ENCODE results near the gene MBNL2.

MBNL2 gene

GRCh38 chr13:97272526-97272925 is 50.4 kb downstream of the MBNL2 start:
- Histone ChIP-seq H3K27ac (ENCODE audit: low read length) (no peak overlapping the region), H3K27me3 (replicated peaks; ENCODE audit: insufficient read depth, low read length) (no peaks in the 10 kb centered on the region), H3K9ac (ENCODE audit: low read length) (no peak overlapping the region), H3K79me2 (ENCODE audit: low read length) (peaks cover 76% of the 10 kb centered on the region), H3K4me1 (ENCODE audit: low read length) (no peaks in the 10 kb centered on the region), H3K9me3 (replicated peaks; ENCODE audit: insufficient read depth, low read length) (no peaks in the 10 kb centered on the region), H3F3A (ENCODE audit: insufficient read depth, low read length) (no peaks in the 10 kb centered on the region), H4K20me1 (ENCODE audit: insufficient read depth, low read length) (no peaks in the 10 kb centered on the region), H3K4me3 (ENCODE audit: low read length) (no peak overlapping the region), H3K36me3 (replicated peaks; ENCODE audit: insufficient read depth, low read length) (peaks cover 4% of the 10 kb centered on the region), H2AFZ (ENCODE audit: low read length) (no peak overlapping the region), H3K9me2 (replicated peaks; ENCODE audit: insufficient read depth, low read length) (no peaks in the 10 kb centered on the region), H3K4me2 (ENCODE audit: low read depth, low read length) (no peak overlapping the region)
- no peak for DNase-seq
- no peak for TF ChIP-seq EZH2phosphoT487 (IDR thresholded peaks at IDR 0.05; ENCODE audit: low read length)
- no peak for TF ChIP-seq CTCF (IDR thresholded peaks at IDR 0.05; ENCODE audit: low read length)
- TF ChIP-seq EZH2 (optimal IDR thresholded peaks at IDR 0.05; ENCODE audit: low read depth, low read length), result no peak

- Histone ChIP-seq H3K4me3 (ENCODE audit: low read length) (no peak overlapping the region), H3K27ac (ENCODE audit: low read length) (no peak overlapping the region), H4K20me1 (ENCODE audit: insufficient read depth, low read length) (no peaks in the 10 kb centered on the region), H3K9me2 (replicated peaks; ENCODE audit: insufficient read depth, low read length) (no peaks in the 10 kb centered on the region), H2AFZ (ENCODE audit: low read length) (no peak overlapping the region), H3K36me3 (replicated peaks; ENCODE audit: insufficient read depth, low read length) (peaks cover 4% of the 10 kb centered on the region), H3K27me3 (replicated peaks; ENCODE audit: insufficient read depth, low read length) (no peaks in the 10 kb centered on the region), H3F3A (ENCODE audit: insufficient read depth, low read length) (no peaks in the 10 kb centered on the region), H3K4me2 (ENCODE audit: low read depth, low read length) (no peak overlapping the region), H3K9ac (ENCODE audit: low read length) (no peak overlapping the region), H3K4me1 (ENCODE audit: low read length) (no peaks in the 10 kb centered on the region), H3K9me3 (replicated peaks; ENCODE audit: insufficient read depth, low read length) (no peaks in the 10 kb centered on the region), H3K79me2 (ENCODE audit: low read length) (peaks cover 77% of the 10 kb centered on the region)
- TF ChIP-seq CTCF (IDR thresholded peaks at IDR 0.05; ENCODE audit: low read length), result no peak
- no peak for TF ChIP-seq EZH2phosphoT487 (IDR thresholded peaks at IDR 0.05; ENCODE audit: low read length)
- TF ChIP-seq EZH2 (optimal IDR thresholded peaks at IDR 0.05; ENCODE audit: low read depth, low read length), result no peak
- DNase-seq, result no peak
Measured at GRCh38 chr13:97273341-97273831, 51.3 kb downstream of the MBNL2 start.

GRCh38 chr13:97274829-97275649 is 52.9 kb downstream of the MBNL2 start:
- Histone ChIP-seq H3K9me3 (replicated peaks; ENCODE audit: insufficient read depth, low read length) (no peaks in the 10 kb centered on the region), H3K4me2 (ENCODE audit: low read depth, low read length) (no peak overlapping the region), H2AFZ (ENCODE audit: low read length) (no peak overlapping the region), H4K20me1 (ENCODE audit: insufficient read depth, low read length) (no peaks in the 10 kb centered on the region), H3K4me1 (ENCODE audit: low read length) (no peaks in the 10 kb centered on the region), H3K79me2 (ENCODE audit: low read length) (peaks cover 78% of the 10 kb centered on the region), H3K36me3 (replicated peaks; ENCODE audit: insufficient read depth, low read length) (peaks cover 4% of the 10 kb centered on the region), H3K9ac (ENCODE audit: low read length) (no peak overlapping the region), H3F3A (ENCODE audit: insufficient read depth, low read length) (no peaks in the 10 kb centered on the region), H3K4me3 (ENCODE audit: low read length) (no peak overlapping the region), H3K9me2 (replicated peaks; ENCODE audit: insufficient read depth, low read length) (no peaks in the 10 kb centered on the region), H3K27ac (ENCODE audit: low read length) (no peak overlapping the region), H3K27me3 (replicated peaks; ENCODE audit: insufficient read depth, low read length) (no peaks in the 10 kb centered on the region)
- no peak for TF ChIP-seq EZH2phosphoT487 (IDR thresholded peaks at IDR 0.05; ENCODE audit: low read length)
- no peak for TF ChIP-seq CTCF (IDR thresholded peaks at IDR 0.05; ENCODE audit: low read length)
- no peak for TF ChIP-seq EZH2 (optimal IDR thresholded peaks at IDR 0.05; ENCODE audit: low read depth, low read length)
- no peak for DNase-seq

Data from MM.1S (cell line).